ENCODE data around the gene SMIM11.
"Not testable (repeated sequence)": the region's sequence is repeated elsewhere in the genome, so short reads cannot be mapped to it uniquely, and the experiment has no call there.

Gene SMIM11

DNA sequence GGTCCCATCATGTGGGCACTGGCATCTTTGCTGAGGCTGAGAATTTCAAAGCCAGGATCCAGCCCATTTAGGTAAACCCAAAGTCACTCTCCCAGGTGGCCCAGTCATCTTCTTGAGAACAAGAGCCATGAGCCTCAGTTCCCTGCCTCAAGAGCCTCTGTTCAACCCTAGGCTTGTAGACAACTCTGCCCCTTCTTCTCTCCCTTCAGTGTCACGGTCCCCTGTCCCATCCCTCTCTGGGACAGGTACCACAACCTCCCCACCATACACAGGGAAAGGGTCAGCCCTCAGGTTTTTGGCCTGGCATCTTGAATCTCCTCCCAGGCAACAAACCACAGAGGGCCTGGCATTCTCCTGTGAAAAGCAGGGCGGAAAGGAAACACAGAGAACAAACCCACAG is 30.4 kb downstream of the SMIM11 start:
- not testable (repeated sequence) for H3K14ac ChIP-seq (ENCODE audit: low read length in 2 of 2); H4K91ac ChIP-seq (ENCODE audit: low read length); H3K36me3 ChIP-seq (ENCODE audit: control insufficient read depth in 1 of 2, insufficient read depth in 2 of 2, low read depth in 1 of 2, low read length in 2 of 2); H2BK12ac ChIP-seq (ENCODE audit: low read length in 2 of 2); H3K4me3 ChIP-seq (ENCODE audit: insufficient read depth in 1 of 2, low read depth in 1 of 2, low read length in 2 of 2); H3K4me1 ChIP-seq (ENCODE audit: control insufficient read depth, insufficient read depth, low read depth, low read length); H3K27me3 ChIP-seq (ENCODE audit: control insufficient read depth in 1 of 2, insufficient read depth in 1 of 2, low read length in 2 of 2); H3K79me1 ChIP-seq (replicated peaks; ENCODE audit: low read length, poor library complexity, severe bottlenecking); H3K9me3 ChIP-seq (ENCODE audit: control insufficient read depth, low read length); H4K8ac ChIP-seq (ENCODE audit: low read length); H2BK5ac ChIP-seq (ENCODE audit: low read depth, low read length, poor library complexity, severe bottlenecking); H3K4me2 ChIP-seq (ENCODE audit: low read length, poor library complexity, severe bottlenecking); H3K9ac ChIP-seq (ENCODE audit: low read length); DNase-seq; H2AK5ac ChIP-seq (ENCODE audit: low read length, severe bottlenecking); H3K23ac ChIP-seq (ENCODE audit: low read length in 2 of 2); H2BK120ac ChIP-seq (ENCODE audit: low read depth, low read length); H3K27ac ChIP-seq (ENCODE audit: low read length, poor library complexity, severe bottlenecking); H2BK15ac ChIP-seq (ENCODE audit: low read depth, poor library complexity, severe bottlenecking); H3K4ac ChIP-seq (ENCODE audit: low read depth in 1 of 2, low read length in 2 of 2); H3K18ac ChIP-seq (ENCODE audit: low read depth in 1 of 2, low read length in 2 of 2); H2AFZ ChIP-seq (ENCODE audit: low read depth, low read length)
- whole genome bisulfite sequencing, result no CpG with 5 or more reads among the region's 2 CpGs

GRCh38 chr21:34406102-34406501 is 30.8 kb downstream of the SMIM11 start:
- H3K4ac ChIP-seq (ENCODE audit: low read depth in 1 of 2, low read length in 2 of 2); H3K4me2 ChIP-seq (ENCODE audit: low read length, poor library complexity, severe bottlenecking); H3K27ac ChIP-seq (ENCODE audit: low read length, poor library complexity, severe bottlenecking); H2BK12ac ChIP-seq (ENCODE audit: low read length in 2 of 2); H3K14ac ChIP-seq (ENCODE audit: low read length in 2 of 2); H3K79me1 ChIP-seq (replicated peaks; ENCODE audit: low read length, poor library complexity, severe bottlenecking); H3K23ac ChIP-seq (ENCODE audit: low read length in 2 of 2); H3K4me1 ChIP-seq (ENCODE audit: control insufficient read depth, insufficient read depth, low read depth, low read length); H3K9me3 ChIP-seq (ENCODE audit: control insufficient read depth, low read length); H2BK5ac ChIP-seq (ENCODE audit: low read depth, low read length, poor library complexity, severe bottlenecking); H2BK120ac ChIP-seq (ENCODE audit: low read depth, low read length); H3K27me3 ChIP-seq (ENCODE audit: control insufficient read depth in 1 of 2, insufficient read depth in 1 of 2, low read length in 2 of 2); H3K9ac ChIP-seq (ENCODE audit: low read length); H4K91ac ChIP-seq (ENCODE audit: low read length); H3K4me3 ChIP-seq (ENCODE audit: insufficient read depth in 1 of 2, low read depth in 1 of 2, low read length in 2 of 2); DNase-seq; H3K18ac ChIP-seq (ENCODE audit: low read depth in 1 of 2, low read length in 2 of 2); H4K8ac ChIP-seq (ENCODE audit: low read length); H3K36me3 ChIP-seq (ENCODE audit: control insufficient read depth in 1 of 2, insufficient read depth in 2 of 2, low read depth in 1 of 2, low read length in 2 of 2); H2AFZ ChIP-seq (ENCODE audit: low read depth, low read length); H2BK15ac ChIP-seq (ENCODE audit: low read depth, poor library complexity, severe bottlenecking); H2AK5ac ChIP-seq (ENCODE audit: low read length, severe bottlenecking): not testable (repeated sequence)
- no CpG with 5 or more reads among the region's 6 CpGs for WGBS

- not testable (repeated sequence) for H2AK5ac ChIP-seq (ENCODE audit: low read length, severe bottlenecking); H3K4me3 ChIP-seq (ENCODE audit: insufficient read depth in 1 of 2, low read depth in 1 of 2, low read length in 2 of 2); H3K27ac ChIP-seq (ENCODE audit: low read length, poor library complexity, severe bottlenecking); H2BK15ac ChIP-seq (ENCODE audit: low read depth, poor library complexity, severe bottlenecking); H3K14ac ChIP-seq (ENCODE audit: low read length in 2 of 2); H3K4me1 ChIP-seq (ENCODE audit: control insufficient read depth, insufficient read depth, low read depth, low read length); H2BK120ac ChIP-seq (ENCODE audit: low read depth, low read length); H2BK5ac ChIP-seq (ENCODE audit: low read depth, low read length, poor library complexity, severe bottlenecking); H3K9ac ChIP-seq (ENCODE audit: low read length); H3K4ac ChIP-seq (ENCODE audit: low read depth in 1 of 2, low read length in 2 of 2); H4K8ac ChIP-seq (ENCODE audit: low read length); H4K91ac ChIP-seq (ENCODE audit: low read length); H3K18ac ChIP-seq (ENCODE audit: low read depth in 1 of 2, low read length in 2 of 2); H3K9me3 ChIP-seq (ENCODE audit: control insufficient read depth, low read length); H3K27me3 ChIP-seq (ENCODE audit: control insufficient read depth in 1 of 2, insufficient read depth in 1 of 2, low read length in 2 of 2); H3K79me1 ChIP-seq (replicated peaks; ENCODE audit: low read length, poor library complexity, severe bottlenecking); H3K36me3 ChIP-seq (ENCODE audit: control insufficient read depth in 1 of 2, insufficient read depth in 2 of 2, low read depth in 1 of 2, low read length in 2 of 2); H2BK12ac ChIP-seq (ENCODE audit: low read length in 2 of 2); H3K4me2 ChIP-seq (ENCODE audit: low read length, poor library complexity, severe bottlenecking); H2AFZ ChIP-seq (ENCODE audit: low read depth, low read length); H3K23ac ChIP-seq (ENCODE audit: low read length in 2 of 2); DNase-seq
- no CpG with 5 or more reads among the region's 2 CpGs for WGBS
Observed at GRCh38 chr21:34406676-34407075, 31.4 kb downstream of the SMIM11 start.

- H3K27me3 ChIP-seq (ENCODE audit: control insufficient read depth in 1 of 2, insufficient read depth in 1 of 2, low read length in 2 of 2); H3K36me3 ChIP-seq (ENCODE audit: control insufficient read depth in 1 of 2, insufficient read depth in 2 of 2, low read depth in 1 of 2, low read length in 2 of 2); H3K4me1 ChIP-seq (ENCODE audit: control insufficient read depth, insufficient read depth, low read depth, low read length); H3K23ac ChIP-seq (ENCODE audit: low read length in 2 of 2); H3K14ac ChIP-seq (ENCODE audit: low read length in 2 of 2); H3K9me3 ChIP-seq (ENCODE audit: control insufficient read depth, low read length); H3K9ac ChIP-seq (ENCODE audit: low read length); H2BK120ac ChIP-seq (ENCODE audit: low read depth, low read length); DNase-seq; H3K18ac ChIP-seq (ENCODE audit: low read depth in 1 of 2, low read length in 2 of 2); H3K4me2 ChIP-seq (ENCODE audit: low read length, poor library complexity, severe bottlenecking); H4K8ac ChIP-seq (ENCODE audit: low read length); H2BK15ac ChIP-seq (ENCODE audit: low read depth, poor library complexity, severe bottlenecking); H3K4me3 ChIP-seq (ENCODE audit: insufficient read depth in 1 of 2, low read depth in 1 of 2, low read length in 2 of 2); H2BK12ac ChIP-seq (ENCODE audit: low read length in 2 of 2); H3K4ac ChIP-seq (ENCODE audit: low read depth in 1 of 2, low read length in 2 of 2); H2AFZ ChIP-seq (ENCODE audit: low read depth, low read length); H4K91ac ChIP-seq (ENCODE audit: low read length); H3K79me1 ChIP-seq (replicated peaks; ENCODE audit: low read length, poor library complexity, severe bottlenecking); H2AK5ac ChIP-seq (ENCODE audit: low read length, severe bottlenecking); H2BK5ac ChIP-seq (ENCODE audit: low read depth, low read length, poor library complexity, severe bottlenecking); H3K27ac ChIP-seq (ENCODE audit: low read length, poor library complexity, severe bottlenecking): not testable (repeated sequence)
- WGBS, result no CpG with 5 or more reads among the region's 9 CpGs
Observed at GRCh38 chr21:34407294-34407693, 32.0 kb downstream of the SMIM11 start.
